Gastroesophageal sphincter (tissue), 4 donors: Measurements from ENCODE around the gene DOCK10. TPM values are rescaled to one million over a fixed set of nuclear protein-coding genes. Genes with fewer than 3 reads are reported as not detected.

ENCODE experiments used
- ATAC-seq: fragments of 150-250 bp; one replicate; pipeline ENCODE4 v1.9.1; 2016; ENCODE audit warnings: mild to moderate bottlenecking, moderate library complexity
- H3K27ac ChIP-seq, 4 donors: fragments of 200-600 bp; sonication (generic) in 3 of 4; 1 replicate in 3 of 4; 2 replicates in 1 of 4; pipeline ENCODE4 v1.5.1; 2016 to 2019
- H3K27me3 ChIP-seq: fragments of 200-600 bp; sonication (generic); one replicate; pipeline ENCODE4 v1.5.1; 2019
- H3K36me3 ChIP-seq, 2 donors: fragments of 200-600 bp; sonication (generic); one replicate each; pipeline ENCODE4 v1.5.1; 2019; ENCODE audit warnings: control low read depth in 1 of 2
- H3K4me1 ChIP-seq, 3 donors: fragments of 200-600 bp; sonication (generic); 1 replicate in 2 of 3; 2 replicates in 1 of 3; pipeline ENCODE4 v1.5.1; 2016 to 2019; ENCODE audit warnings: control low read depth in 2 of 3
- H3K4me3 ChIP-seq, 2 donors: fragments of 200-600 bp; sonication (generic); one replicate each; pipeline ENCODE4 v1.5.1; 2019; ENCODE audit warnings: mild to moderate bottlenecking in 1 of 2, moderate library complexity in 1 of 2
- H3K9me3 ChIP-seq, 3 donors: fragments of 200-600 bp; sonication (generic); one replicate each; pipeline ENCODE4 v1.5.1; 2017 to 2019; ENCODE audit warnings: control low read depth in 2 of 3
- EP300 ChIP-seq: sonication (generic); formaldehyde crosslinking; IDR thresholded peaks from one replicate; pipeline ENCODE4 v1.6.1; 2017; ENCODE audit warnings: antibody characterized with exemption, mild to moderate bottlenecking
- POLR2A ChIP-seq, 2 donors: fragments of 450-650 bp; IDR thresholded peaks; one replicate each; pipeline ENCODE4 v1.6.1; 2017; ENCODE audit warnings: antibody characterized with exemption in 2 of 2, mild to moderate bottlenecking in 2 of 2, moderate library complexity in 1 of 2
- POLR2AphosphoS5 ChIP-seq: sonication (generic); formaldehyde crosslinking; IDR thresholded peaks from one replicate; pipeline ENCODE4 v1.6.1; 2017; ENCODE audit warnings: antibody characterized with exemption
- WGBS, 2 donors: methylation state at CpG; one replicate each; pipeline ENCODE4 v1.1.5; 2018; ENCODE audit warnings: low coverage in 1 of 2; 5-methylcytosine and 5-hydroxymethylcytosine counted together
- total RNA-seq, 4 donors: library from RNA; depleted of rRNA; stranded (reverse); fragments of >200 nt; gene quantifications; one replicate each; pipeline ENCODE4 v1.1.0, GENCODE V29; 2016
- TF ChIP-seq, protein P1 (sequence below), 4 experiments: fragments of 200-600 bp in 2 of 4; fragments of 450-650 bp in 2 of 4; sonication (generic) in 1 of 4; IDR thresholded peaks; one replicate each; pipeline ENCODE4 v1.5.1; 2017 to 2019; ENCODE audit warnings: antibody characterized with exemption in 4 of 4, mild to moderate bottlenecking in 2 of 4, moderate library complexity in 2 of 4

The DOCK10 gene
- total RNA-seq, 4 donors from 2014 or later = 3.6 to 12.6 (median 7.3) TPM

DNA sequence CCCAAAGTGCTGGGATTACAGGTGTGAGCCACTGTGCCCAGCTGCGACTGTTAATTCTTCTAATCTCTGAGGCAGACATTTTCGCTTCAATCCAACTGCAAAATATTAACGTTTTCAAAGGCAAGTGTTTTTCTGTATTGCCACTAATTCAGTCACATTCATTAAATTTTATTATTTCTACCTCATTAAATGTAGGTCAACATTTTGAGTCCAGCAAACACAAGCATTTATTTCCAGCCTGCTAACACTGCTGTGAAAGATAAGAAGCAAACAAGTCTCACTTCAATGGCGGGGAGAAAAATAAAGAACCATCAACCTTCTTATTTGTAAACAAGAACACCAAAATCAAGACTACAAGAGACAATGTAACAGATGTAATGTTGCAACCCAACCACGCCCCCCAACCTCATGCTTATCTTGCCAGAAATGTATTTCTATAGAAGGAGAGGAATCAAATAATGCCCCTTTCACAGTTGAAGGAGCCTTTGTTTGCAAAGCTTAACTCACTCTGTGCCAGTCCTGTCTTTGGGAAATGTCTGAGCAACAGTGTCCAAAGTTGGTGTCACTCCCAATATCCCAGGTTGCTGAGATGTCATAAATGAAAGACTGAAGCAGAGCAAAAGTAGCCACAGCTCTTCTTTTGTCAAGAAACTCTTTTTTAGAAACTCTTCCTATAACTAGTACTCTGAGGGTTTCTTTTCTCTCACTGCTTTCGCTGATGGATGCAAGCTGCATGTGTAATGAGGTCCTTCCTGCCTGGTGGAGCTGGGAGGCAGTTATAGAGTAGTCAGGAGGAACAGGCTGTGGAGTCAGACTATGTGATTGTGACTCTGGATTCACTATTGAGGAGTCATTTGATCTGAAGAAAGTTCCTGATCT, 8.6 kb downstream of the DOCK10 start:
- H3K4me3 ChIP-seq = no peak overlapping the region
- no peak overlapping the region for H3K27ac ChIP-seq
- TF ChIP-seq, protein P1, sequence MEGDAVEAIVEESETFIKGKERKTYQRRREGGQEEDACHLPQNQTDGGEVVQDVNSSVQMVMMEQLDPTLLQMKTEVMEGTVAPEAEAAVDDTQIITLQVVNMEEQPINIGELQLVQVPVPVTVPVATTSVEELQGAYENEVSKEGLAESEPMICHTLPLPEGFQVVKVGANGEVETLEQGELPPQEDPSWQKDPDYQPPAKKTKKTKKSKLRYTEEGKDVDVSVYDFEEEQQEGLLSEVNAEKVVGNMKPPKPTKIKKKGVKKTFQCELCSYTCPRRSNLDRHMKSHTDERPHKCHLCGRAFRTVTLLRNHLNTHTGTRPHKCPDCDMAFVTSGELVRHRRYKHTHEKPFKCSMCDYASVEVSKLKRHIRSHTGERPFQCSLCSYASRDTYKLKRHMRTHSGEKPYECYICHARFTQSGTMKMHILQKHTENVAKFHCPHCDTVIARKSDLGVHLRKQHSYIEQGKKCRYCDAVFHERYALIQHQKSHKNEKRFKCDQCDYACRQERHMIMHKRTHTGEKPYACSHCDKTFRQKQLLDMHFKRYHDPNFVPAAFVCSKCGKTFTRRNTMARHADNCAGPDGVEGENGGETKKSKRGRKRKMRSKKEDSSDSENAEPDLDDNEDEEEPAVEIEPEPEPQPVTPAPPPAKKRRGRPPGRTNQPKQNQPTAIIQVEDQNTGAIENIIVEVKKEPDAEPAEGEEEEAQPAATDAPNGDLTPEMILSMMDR (IDR thresholded peaks at IDR 0.05) = no peak
- TF ChIP-seq EP300 (no peak), POLR2AphosphoS5 (no peak), POLR2A (IDR thresholded peaks at IDR 0.05) (no peak)
- no peaks in the 10 kb centered on the region for H3K27me3 ChIP-seq
- no peak for ATAC-seq
- H3K36me3 ChIP-seq = no peaks in the 10 kb centered on the region
- H3K4me1 ChIP-seq = no peaks in the 10 kb centered on the region
- WGBS, 2 donors = 84 to 85% methylated on average over 2 to 6 of the region's 6 CpGs
- no peaks in the 10 kb centered on the region for H3K9me3 ChIP-seq

DNA sequence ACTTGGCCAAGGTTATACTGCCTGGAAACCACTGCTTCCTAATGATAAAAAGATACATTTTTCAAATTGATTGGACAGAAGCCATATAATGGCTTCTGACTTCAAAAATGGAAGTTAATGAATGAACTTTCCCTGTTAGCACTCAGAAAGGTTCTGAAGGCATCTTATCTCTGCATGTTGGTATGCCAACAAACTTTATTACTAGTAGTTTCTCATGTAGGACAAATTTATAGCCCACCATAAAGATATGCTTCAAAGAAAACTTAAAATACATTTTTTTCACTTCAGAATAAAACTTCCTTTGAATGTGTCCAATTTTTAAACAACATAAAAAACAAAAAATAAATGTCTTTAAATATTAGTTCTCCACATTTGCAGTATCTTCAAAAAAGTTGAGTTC, 10.0 kb downstream of the DOCK10 start:
- no peak overlapping the region for H3K4me3 ChIP-seq
- H3K4me1 ChIP-seq = no peaks in the 10 kb centered on the region
- H3K27me3 ChIP-seq = no peaks in the 10 kb centered on the region
- no peaks in the 10 kb centered on the region for H3K36me3 ChIP-seq
- no peak for ATAC-seq
- TF ChIP-seq POLR2A (IDR thresholded peaks at IDR 0.05) = no peak
- no peak for TF ChIP-seq POLR2AphosphoS5
- TF ChIP-seq EP300 = no peak
- TF ChIP-seq, protein P1 (IDR thresholded peaks at IDR 0.05) = no peak
- no peak overlapping the region for H3K27ac ChIP-seq
- no peaks in the 10 kb centered on the region for H3K9me3 ChIP-seq

DNA sequence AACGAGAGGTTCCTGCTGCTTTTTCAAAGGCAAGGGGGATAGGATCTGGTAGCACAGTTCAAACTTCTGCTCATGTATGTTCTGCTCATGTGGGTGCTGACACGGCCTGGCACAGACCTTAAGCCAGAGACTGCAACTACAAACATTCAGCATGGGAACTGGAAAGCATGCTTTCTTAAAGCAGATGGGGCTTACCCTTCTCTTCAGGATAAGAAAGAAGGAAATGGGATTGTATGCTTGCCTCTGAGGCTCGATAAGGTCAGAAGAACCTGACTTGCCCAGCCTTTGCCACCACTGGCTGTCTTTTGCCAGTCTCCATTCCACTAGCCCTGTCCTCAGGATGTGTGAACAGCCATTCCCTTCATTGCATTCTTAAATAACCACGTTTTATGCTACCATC, 10.7 kb downstream of the DOCK10 start:
- 69 to 75% methylated on average over 3 to 4 of the region's 4 CpGs for WGBS, 2 donors

DNA sequence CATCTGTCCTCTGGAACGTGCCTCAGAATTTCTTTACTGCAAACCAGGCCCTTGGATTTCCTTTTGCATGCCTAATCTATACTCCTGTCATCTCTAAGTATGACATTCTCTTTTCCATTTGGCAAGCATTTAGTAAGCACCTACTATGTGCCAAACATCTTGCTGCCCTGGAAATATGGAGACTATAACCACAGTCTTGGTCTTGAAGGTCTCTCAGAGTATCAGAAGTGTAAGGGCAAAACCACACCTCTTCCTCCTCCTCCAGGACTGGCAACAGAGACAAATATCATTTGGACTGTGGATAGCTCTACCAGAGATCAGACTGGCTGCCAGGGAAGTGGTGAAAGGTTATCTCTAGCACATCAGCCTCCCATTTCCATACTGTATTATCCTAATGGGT, 11.4 kb downstream of the DOCK10 start:
- 90 to 100% methylated on average over 1 of the region's 1 CpG for WGBS, 2 donors
- Histone ChIP-seq H3K4me1 (no peaks in the 10 kb centered on the region), H3K27me3 (no peaks in the 10 kb centered on the region), H3K27ac (no peak overlapping the region), H3K4me3 (no peak overlapping the region), H3K9me3 (no peaks in the 10 kb centered on the region), H3K36me3 (no peaks in the 10 kb centered on the region)
- ATAC-seq = no peak
- TF ChIP-seq, protein P1 (IDR thresholded peaks at IDR 0.05) = no peak
- TF ChIP-seq POLR2AphosphoS5 (no peak), EP300 (no peak), POLR2A (IDR thresholded peaks at IDR 0.05) (no peak)

More for the DNA sequence above, 10.7 kb downstream of the DOCK10 start:
- H3K9me3 ChIP-seq = no peaks in the 10 kb centered on the region
- H3K4me3 ChIP-seq = no peak overlapping the region
- H3K36me3 ChIP-seq = no peaks in the 10 kb centered on the region
- H3K27ac ChIP-seq = no peak overlapping the region
- no peaks in the 10 kb centered on the region for H3K4me1 ChIP-seq
- ATAC-seq = no peak
- H3K27me3 ChIP-seq = no peaks in the 10 kb centered on the region
- TF ChIP-seq POLR2AphosphoS5 (no peak), EP300 (no peak), POLR2A (IDR thresholded peaks at IDR 0.05) (no peak)
- TF ChIP-seq, protein P1 (IDR thresholded peaks at IDR 0.05) = no peak

DNA sequence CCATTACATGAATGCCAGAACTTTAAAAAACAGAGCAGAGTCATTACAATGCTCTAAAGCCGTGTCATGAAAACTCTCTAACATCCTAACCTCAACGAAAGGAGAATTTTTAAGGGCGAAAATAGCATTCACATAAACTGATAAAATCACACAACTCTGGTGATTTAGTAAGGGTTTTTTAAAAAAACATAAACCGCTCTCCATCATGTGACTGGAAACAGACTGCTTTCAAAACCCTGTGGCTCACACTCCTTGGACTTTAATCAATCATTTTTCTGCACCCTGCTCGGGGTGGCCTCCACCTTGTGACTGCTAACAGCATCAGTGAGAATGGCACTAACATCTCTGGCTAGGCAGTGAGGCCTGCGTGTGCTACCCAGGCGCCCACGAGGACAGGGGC, 12.1 kb downstream of the DOCK10 start:
- H3K27ac ChIP-seq = no peak overlapping the region
- ATAC-seq = no peak
- WGBS, 2 donors = 81% methylated on average over 8 of the region's 8 CpGs
- no peaks in the 10 kb centered on the region for H3K4me1 ChIP-seq
- no peak overlapping the region for H3K4me3 ChIP-seq
- no peaks in the 10 kb centered on the region for H3K27me3 ChIP-seq
- H3K36me3 ChIP-seq = no peaks in the 10 kb centered on the region
- H3K9me3 ChIP-seq = no peaks in the 10 kb centered on the region
- no peak for TF ChIP-seq POLR2AphosphoS5
- TF ChIP-seq, protein P1 (IDR thresholded peaks at IDR 0.05) = no peak
